DMS153 treated with DMSO at 0.1 percent for 48 hours (cell line): ENCODE data around the gene CYBA.

ENCODE experiments used
- DNase-seq: peaks from one replicate; lab custom pipeline; 2025; ENCODE audit not compliant: unreplicated experiment; lab: John Stamatoyannopoulos, UW

The CYBA gene

DNA sequence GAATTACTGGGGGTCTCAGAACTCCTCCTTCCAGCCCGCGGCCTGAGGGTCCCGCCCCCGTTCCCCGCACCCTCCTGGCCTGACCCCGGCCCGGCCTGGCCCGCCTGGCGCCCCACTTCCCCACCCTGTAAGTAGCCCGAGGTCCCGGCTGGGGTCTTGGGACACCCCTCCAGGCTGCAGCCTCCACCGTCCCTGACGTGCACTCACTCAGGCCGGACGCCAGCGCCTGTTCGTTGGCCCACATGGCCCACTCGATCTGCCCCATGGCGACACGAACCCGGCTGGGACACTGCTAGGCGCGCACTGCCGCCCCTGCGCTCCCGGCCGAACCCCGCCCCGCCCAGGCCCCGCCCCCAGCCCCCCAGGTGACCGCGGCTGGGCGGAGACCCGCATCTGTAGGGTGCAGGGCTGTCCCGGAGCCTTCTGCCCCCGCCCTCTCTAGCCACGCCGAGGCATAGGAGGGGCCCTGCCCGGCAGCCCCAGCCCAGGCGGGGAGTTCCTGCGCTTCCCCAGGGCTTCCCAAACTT, at the start of gene CYBA:
Gene CYBA (minus strand): TSS at position 305 of the 527 bp plus-strand sequence. CDS start 40 bp downstream, at position 265.
- DNase-seq: no peak

DNA sequence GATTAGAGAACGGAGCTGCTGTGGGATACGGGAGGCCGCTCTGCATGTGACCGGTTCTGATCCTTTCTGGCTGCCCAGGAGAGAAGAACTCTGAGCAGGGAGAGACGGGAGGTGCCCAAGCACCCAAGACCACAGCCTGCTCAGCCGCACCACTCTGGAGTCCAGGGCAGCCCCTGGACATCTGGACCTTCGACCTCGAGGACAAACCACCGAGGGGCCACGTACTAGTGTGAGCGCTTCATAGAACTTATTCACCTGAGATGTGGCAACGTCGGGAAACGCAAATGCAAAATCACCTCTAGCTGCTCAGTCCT, 49.4 kb upstream of the CYBA start:
- DNase-seq: no peak

DNA sequence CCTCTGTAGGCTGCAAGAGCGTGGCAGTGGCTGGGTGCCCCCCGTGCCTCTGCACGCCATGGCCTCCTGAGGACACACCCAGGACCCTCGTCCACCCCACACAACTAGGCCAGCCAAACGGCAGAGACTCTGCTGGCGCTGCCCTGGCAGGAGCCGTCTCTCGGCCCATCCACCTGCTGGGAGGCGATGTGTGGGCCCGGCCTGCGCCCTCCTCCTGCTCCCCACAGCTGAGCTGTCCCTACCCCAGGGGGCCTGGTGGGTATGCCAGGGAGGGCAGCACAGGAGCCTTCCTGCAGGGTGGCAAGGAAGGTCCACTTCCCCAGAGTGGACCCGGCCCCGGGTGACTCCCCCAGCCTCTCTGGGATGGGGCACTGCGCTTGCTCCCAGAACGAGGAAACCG, 48.3 kb upstream of the CYBA start:
- no peak for DNase-seq

- no peak for DNase-seq
Observed at GRCh38 chr16:88698646-88699045, 47.8 kb upstream of the CYBA start.

DNA sequence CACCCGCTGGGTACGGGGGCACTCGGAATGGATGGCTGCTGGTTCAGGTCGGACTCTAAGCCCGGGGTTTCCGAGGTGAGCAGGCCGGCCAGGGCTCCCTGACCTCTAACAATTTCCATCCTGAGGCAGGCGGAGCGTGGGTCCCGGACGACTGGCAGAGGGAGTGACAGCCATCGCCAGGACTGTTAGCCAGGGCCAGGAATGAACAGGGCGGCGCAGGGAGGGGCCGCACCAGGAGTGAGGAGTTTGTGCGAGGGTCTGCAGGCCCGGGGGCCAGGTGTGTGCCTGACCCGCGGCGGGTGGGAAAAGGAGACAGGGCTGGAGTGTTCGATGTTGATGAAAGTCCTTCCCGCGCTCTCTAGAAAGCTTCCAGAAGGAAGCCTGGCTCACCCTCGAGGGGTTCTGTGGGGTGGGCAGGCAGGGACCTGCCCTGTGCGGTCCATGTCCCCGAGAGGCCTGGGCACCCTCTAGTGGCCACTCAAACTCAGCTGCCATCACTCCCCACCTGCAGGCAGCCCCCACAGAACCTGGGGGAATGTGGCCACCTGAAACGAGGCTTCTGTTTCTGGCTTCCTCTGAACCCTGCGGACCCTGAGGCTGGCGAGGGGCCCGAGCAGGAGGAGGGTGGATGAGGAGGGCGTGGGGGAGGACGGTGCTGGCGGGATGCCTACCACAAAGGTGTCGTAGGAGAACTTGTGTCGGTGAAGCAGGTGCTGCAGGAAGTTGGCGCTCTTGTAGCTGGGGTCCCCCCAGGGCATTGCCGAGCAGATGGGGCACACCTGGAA, 47.2 kb upstream of the CYBA start:
- DNase-seq: no peak

- DNase-seq: no peak
Observed at GRCh38 chr16:88697116-88697830, 46.4 kb upstream of the CYBA start.

- DNase-seq: no peak
Observed at GRCh38 chr16:88696441-88696840, 45.6 kb upstream of the CYBA start.

GRCh38 chr16:88695753-88696152, 44.9 kb upstream of the CYBA start:
- no peak for DNase-seq

DNA sequence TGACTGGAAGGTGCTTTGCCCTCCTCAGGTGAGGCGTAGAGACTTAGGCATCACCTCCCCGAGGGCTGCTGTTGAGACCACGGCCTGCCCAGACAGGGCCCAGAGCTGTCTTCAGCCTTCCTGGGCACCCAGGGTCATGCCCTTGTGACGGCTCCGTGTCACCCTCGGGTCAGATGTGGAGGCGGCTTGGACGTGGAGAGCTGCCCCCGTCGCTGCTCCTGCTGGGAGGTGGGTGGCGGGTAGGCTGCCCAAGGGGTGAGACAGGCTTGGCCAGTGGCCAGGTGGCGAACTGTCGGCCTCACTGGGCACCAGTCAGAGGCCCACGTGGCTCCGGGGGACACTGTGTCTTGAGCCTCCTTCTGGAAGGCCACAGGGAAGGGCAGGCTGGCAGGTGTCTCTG, 44.4 kb upstream of the CYBA start:
- no peak for DNase-seq

DNA sequence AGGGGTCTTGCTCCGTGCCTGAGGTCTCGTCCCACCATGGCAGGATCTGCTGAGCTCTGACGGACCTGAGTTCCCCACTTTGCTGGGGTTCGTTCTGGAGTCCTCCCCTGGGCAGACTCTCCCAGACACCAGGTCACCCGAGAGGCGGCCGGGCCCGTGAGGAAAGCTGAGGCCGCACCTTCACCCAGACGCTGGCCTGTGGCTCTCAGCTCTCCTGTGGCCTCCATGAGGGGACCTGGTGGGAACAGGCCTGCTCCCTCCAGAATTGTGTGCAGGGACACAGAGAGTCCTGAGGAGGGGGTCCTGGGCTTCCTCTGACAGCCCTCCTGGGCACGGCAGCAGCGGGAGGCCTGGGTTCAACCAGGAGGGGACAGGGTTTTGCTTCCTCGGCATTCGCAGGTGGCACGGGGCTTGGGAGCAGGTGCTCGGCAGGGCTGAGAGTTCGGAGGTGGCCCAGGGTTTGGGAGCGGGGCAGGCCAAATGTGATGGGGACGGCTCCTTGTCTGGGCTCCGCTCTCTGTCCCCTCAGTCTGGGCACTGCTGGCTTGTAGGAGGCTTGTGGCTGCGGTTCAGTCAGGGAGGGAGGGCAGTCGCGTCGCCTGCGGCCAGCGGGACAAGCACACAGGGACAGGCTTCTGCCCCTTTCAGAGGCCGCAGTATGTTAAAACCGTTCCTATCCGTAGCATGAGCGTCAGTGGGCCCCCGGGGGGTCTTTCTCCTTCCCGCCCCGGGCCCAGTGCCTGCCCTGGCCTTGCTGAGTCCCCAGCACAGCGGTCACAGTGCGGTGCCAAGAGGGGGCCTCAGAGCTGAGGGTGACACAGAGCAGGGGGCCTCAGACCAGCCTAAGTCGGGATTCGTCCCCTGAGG, 43.6 kb upstream of the CYBA start:
- no peak for DNase-seq

DNA sequence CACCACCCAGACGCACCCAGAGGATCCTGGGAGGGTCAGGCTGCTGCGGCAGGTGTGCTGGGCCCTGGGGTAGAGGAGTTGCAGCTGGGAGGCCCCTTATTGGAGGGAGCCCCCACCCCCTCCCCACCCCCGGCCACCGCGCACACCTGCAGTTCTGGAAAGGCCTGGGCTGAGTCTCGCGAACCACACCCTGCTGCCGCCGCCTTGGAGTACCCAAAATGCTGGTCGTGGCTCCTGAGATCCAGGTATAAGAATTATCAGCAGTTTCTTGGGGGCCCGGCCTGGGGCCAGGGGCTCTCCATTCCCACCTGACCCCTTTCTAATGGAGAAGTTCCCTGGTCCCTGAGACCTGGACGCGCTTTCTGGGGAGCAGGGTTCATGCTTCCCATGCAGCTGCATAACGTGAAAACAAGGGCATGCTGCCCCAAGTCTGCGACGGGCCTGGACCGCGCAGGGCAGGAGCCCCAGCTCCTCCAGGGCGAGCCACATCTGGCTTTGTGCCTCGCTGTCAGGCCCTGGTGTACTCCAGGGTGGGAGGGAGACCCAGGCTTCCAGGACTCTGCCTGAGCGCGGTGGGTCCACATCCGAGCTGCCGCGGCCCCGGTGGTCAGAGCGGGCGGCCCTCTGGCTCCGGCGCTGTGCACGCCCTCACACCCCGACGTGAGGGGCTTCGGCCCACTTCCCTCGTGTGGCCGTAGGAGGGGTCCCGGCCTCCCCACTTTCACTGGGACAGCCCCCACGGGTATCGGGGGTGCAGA, 42.7 kb upstream of the CYBA start:
- no peak for DNase-seq

DNA sequence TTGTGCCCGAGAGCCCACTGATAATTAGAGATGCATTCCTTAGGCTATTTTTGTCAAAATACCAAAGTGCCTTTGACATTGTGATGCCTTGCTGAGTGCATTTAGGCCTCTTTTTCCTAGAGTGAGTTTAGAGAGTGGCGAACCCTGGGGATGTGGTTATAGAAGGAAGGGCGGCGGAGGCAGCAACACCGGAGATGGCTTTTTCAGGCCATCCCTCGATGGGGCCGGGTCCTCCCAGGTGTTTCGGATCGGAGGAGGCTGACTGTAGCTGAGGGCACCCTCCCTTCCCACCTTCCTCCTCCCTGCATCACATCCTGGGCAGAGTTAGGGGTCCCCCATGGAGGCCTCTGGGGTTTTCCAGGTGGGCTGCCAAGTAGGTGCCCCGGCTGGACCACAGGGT, 42.0 kb upstream of the CYBA start:
- no peak for DNase-seq

DNA sequence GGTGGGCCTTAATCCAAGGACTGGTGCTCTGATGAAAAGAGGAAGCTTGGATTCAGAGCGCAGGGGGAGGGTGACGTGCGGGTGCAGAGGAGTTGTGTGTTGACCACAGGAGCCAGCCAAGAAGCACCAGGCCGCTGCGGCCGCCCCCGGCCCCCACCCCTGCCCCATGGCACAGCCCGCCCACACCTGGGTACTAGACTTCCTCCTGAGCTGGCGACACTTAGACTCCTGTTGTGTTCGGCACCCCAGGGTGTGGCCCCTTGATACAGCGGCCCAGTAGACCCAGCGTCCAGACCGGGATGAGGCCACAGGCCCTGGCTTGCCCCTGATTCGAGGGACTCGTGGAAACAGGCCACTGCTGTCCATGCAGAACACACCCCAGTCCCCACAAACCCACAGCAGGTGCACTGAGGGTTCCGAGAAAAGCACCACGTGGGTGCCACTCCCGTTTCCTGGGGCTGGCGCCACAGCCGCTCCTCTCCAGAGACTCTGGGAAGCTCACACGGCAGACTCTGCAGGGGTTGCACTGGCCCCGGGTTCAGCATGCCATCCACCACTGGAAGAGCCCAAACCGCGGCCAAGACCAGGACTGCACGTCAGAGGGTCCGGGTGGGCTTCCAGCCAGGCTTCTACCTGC, 41.2 kb upstream of the CYBA start:
- DNase-seq: no peak

DNA sequence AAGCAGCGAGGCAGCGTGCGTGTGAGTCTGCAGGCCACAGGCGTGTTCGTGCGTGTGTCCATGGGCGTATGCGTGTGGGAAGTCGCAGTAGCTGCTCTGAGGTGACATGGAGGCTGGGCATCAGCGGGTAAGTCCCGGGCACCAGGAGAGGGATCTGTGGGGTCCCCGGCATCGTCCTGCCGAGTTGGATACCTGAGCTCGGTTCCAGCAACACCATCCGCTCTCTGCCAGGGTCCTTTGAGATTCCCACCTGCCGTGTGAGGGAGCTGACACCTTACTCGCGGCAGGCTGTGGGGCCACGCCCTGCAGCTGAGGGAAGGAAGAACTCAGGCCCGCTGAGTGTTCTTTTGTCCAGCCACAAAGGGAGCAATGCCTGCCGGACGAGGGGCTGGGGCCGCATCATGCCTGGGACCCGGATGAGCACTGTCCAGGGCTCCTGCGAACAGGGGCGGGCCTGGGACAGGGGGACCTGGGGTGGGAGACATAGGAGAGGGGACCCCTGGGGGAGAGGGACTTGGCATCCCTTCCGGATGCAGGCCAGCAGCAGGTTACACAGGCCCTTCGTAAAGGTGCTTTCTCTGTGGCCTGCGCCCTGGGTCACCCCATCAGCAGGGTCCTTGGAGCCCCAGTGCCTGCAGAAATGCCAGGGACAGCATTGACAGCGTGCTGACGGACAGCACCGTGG, 40.4 kb upstream of the CYBA start:
- no peak for DNase-seq

- no peak for DNase-seq
Observed at GRCh38 chr16:88690341-88691128, 39.7 kb upstream of the CYBA start.

GRCh38 chr16:88688013-88688778, 37.3 kb upstream of the CYBA start:
- peak; percentile 78 for DNase-seq

GRCh38 chr16:88687676-88688012, 36.8 kb upstream of the CYBA start:
- no peak for DNase-seq

- no peak for DNase-seq
Observed at GRCh38 chr16:88687254-88687576, 36.4 kb upstream of the CYBA start.
